H1 (cell line): Measurements from ENCODE around the gene CALHM2. TPM values are rescaled to one million over a fixed set of nuclear protein-coding genes. Genes with fewer than 3 reads are reported as not detected.

Experiments
- CTCF ChIA-PET: fragments of 300-600 bp; sonication (Branson Sonifier 250); formaldehyde crosslinking; loops from one replicate; lab custom pipeline; 2021; ENCODE audit not compliant: partially characterized antibody; lab: Charles Lee
- POLR2A ChIA-PET: fragments of 300-600 bp; sonication (Branson Sonifier 250); formaldehyde crosslinking; loops from one replicate; lab custom pipeline; 2021; ENCODE audit warnings: inconsistent platforms; ENCODE audit not compliant: partially characterized antibody; lab: Charles Lee
- DNase-seq, 2 experiments: peaks; one replicate each; pipeline versions ENCODE4 v3.0.0 to v3.0.0-alpha.2; 2010 to 2022; ENCODE audit warnings: low spot score in 2 of 2, low read depth in 1 of 2, mixed read lengths in 1 of 2
- FAIRE-seq: peaks from 2 replicates; lab custom pipeline; 2011; peaks lifted over from hg19 to GRCh38; lab: Jason Lieb, UNC
- H2AFZ ChIP-seq: 2 replicates; pipeline ENCODE4 v1.8.1; 2012; ENCODE audit warnings: low read length, inconsistent platforms
- H2AK5ac ChIP-seq: 2 replicates; pipeline ENCODE4 v1.6.1; 2013; ENCODE audit warnings: low read depth, low read length
- H2BK120ac ChIP-seq: replicated peaks from 2 replicates; pipeline ENCODE3; 2013; ENCODE audit warnings: low read depth, low read length, inconsistent platforms
- H2BK12ac ChIP-seq: 2 replicates; pipeline ENCODE4 v1.6.1; 2013; ENCODE audit warnings: low read depth, low read length
- H2BK15ac ChIP-seq: 2 replicates; pipeline ENCODE4 v1.6.1; 2013; ENCODE audit warnings: low read length
- H2BK20ac ChIP-seq: 2 replicates; pipeline ENCODE4 v1.6.1; 2013; ENCODE audit warnings: low read length
- H2BK5ac ChIP-seq: 2 replicates; pipeline ENCODE4 v1.6.1; 2013; ENCODE audit warnings: low read depth, low read length
- H3K14ac ChIP-seq: 2 replicates; pipeline ENCODE4 v1.6.1; 2013; ENCODE audit warnings: inconsistent platforms; ENCODE audit not compliant: insufficient read length
- H3K18ac ChIP-seq: 2 replicates; pipeline ENCODE4 v1.6.1; 2013; ENCODE audit warnings: low read length; ENCODE audit errors: extremely low read depth
- H3K23ac ChIP-seq: 2 replicates; pipeline ENCODE4 v1.6.1; 2013; ENCODE audit warnings: inconsistent platforms; ENCODE audit not compliant: insufficient read length
- H3K23me2 ChIP-seq: 2 replicates; pipeline ENCODE4 v1.6.1; 2013; ENCODE audit warnings: low read depth, low read length
- H3K27ac ChIP-seq: 2 replicates; pipeline ENCODE4 v1.6.1; 2011; ENCODE audit warnings: low read depth, low read length, inconsistent platforms
- H3K27me3 ChIP-seq, 4 experiments: replicated peaks in 1 of 4; 1 replicate in 1 of 4; 2 replicates in 3 of 4; pipeline versions ENCODE4 v1.6.1 to v1.8.1; 2011 to 2013; ENCODE audit warnings: low read length in 3 of 4, mild to moderate bottlenecking in 3 of 4, inconsistent platforms in 2 of 4, mixed read lengths in 2 of 4, moderate library complexity in 1 of 4; ENCODE audit not compliant: control insufficient read depth in 3 of 4, insufficient read depth in 3 of 4; ENCODE audit errors: extremely low read depth in 1 of 4
- H3K36me3 ChIP-seq, 4 experiments: 2 replicates each; pipeline versions ENCODE4 v1.6.1 to v1.8.1; 2011 to 2013; ENCODE audit warnings: mild to moderate bottlenecking in 4 of 4, low read length in 3 of 4, moderate library complexity in 2 of 4, control low read depth in 1 of 4, inconsistent platforms in 1 of 4; ENCODE audit not compliant: insufficient read depth in 4 of 4, control insufficient read depth in 2 of 4
- H3K4ac ChIP-seq: replicated peaks from 2 replicates; pipeline ENCODE3; 2013; ENCODE audit warnings: low read length, low read depth, mixed read lengths, inconsistent platforms; ENCODE audit not compliant: insufficient read length
- H3K4me1 ChIP-seq, 4 experiments: replicated peaks in 1 of 4; 1 replicate in 1 of 4; 2 replicates in 3 of 4; pipeline versions ENCODE4 v1.6.1 to v1.8.1; 2011 to 2013; ENCODE audit warnings: low read length in 3 of 4, inconsistent platforms in 2 of 4, mixed read lengths in 1 of 4; ENCODE audit not compliant: insufficient read depth in 4 of 4, control insufficient read depth in 3 of 4
- H3K4me2 ChIP-seq, 2 experiments: 2 replicates each; pipeline versions ENCODE4 v1.6.1 to v1.8.1; 2011 to 2013; ENCODE audit warnings: low read depth in 2 of 2, low read length in 2 of 2, control low read depth in 1 of 2, inconsistent platforms in 1 of 2, mild to moderate bottlenecking in 1 of 2; ENCODE audit not compliant: insufficient read depth in 1 of 2
- H3K4me3 ChIP-seq, 4 experiments: fragments of 200-600, 300-600 bp in 1 of 4; sonication (generic), shearing (Covaris generic), sonication (Bioruptor Twin) in 1 of 4; 2 replicates each; pipeline versions ENCODE4 v1.5.1 to v1.8.1; 2011 to 2016; ENCODE audit warnings: low read length in 4 of 4, low read depth in 3 of 4, control low read depth in 2 of 4, inconsistent platforms in 2 of 4, mild to moderate bottlenecking in 2 of 4, mixed read lengths in 1 of 4, moderate library complexity in 1 of 4; ENCODE audit not compliant: insufficient read depth in 2 of 4; ENCODE audit errors: extremely low read depth in 1 of 4
- H3K56ac ChIP-seq: replicated peaks from 2 replicates; pipeline ENCODE3; 2013; ENCODE audit warnings: low read depth, mild to moderate bottlenecking, mixed read lengths, low read length, inconsistent platforms; ENCODE audit not compliant: insufficient read length
- H3K79me1 ChIP-seq: 2 replicates; pipeline ENCODE4 v1.6.1; 2013; ENCODE audit warnings: low read depth, low read length, control low read depth
- H3K79me2 ChIP-seq, 2 experiments: 2 replicates each; pipeline versions ENCODE4 v1.6.1 to v1.8.1; 2012 to 2013; ENCODE audit warnings: low read length in 2 of 2, mild to moderate bottlenecking in 2 of 2, inconsistent platforms in 1 of 2; ENCODE audit not compliant: insufficient read depth in 2 of 2, control insufficient read depth in 1 of 2
- H3K9ac ChIP-seq, 4 experiments: replicated peaks in 1 of 4; 1 replicate in 1 of 4; 2 replicates in 3 of 4; pipeline versions ENCODE4 v1.6.1 to v1.8.1; 2011 to 2013; ENCODE audit warnings: low read depth in 3 of 4, low read length in 3 of 4, control low read depth in 2 of 4, mild to moderate bottlenecking in 2 of 4, moderate library complexity in 2 of 4, inconsistent platforms in 1 of 4; ENCODE audit errors: extremely low read depth in 1 of 4
- H3K9me3 ChIP-seq, 2 experiments: 2 replicates each; pipeline versions ENCODE4 v1.6.1 to v1.8.1; 2012 to 2013; ENCODE audit warnings: mild to moderate bottlenecking in 2 of 2, moderate library complexity in 2 of 2, control low read depth in 1 of 2, inconsistent platforms in 1 of 2, low read depth in 1 of 2, low read length in 1 of 2, mixed read lengths in 1 of 2; ENCODE audit not compliant: insufficient read depth in 2 of 2
- H4K20me1 ChIP-seq, 2 experiments: replicated peaks in 1 of 2; 2 replicates each; pipeline versions ENCODE3 to v1.8.1; 2011 to 2013; ENCODE audit warnings: inconsistent platforms in 2 of 2, low read length in 2 of 2, mild to moderate bottlenecking in 1 of 2; ENCODE audit not compliant: insufficient read depth in 2 of 2, control insufficient read depth in 1 of 2
- H4K5ac ChIP-seq: 2 replicates; pipeline ENCODE4 v1.6.1; 2013; ENCODE audit warnings: low read length, low read depth, mixed read lengths, inconsistent platforms; ENCODE audit not compliant: insufficient read length
- H4K8ac ChIP-seq: 2 replicates; pipeline ENCODE4 v1.8.0; 2013; ENCODE audit warnings: mild to moderate bottlenecking, moderate library complexity, low read length, inconsistent platforms; ENCODE audit not compliant: insufficient read depth; ENCODE audit errors: extremely low read depth
- H4K91ac ChIP-seq: replicated peaks from 2 replicates; pipeline ENCODE3; 2013; ENCODE audit warnings: low read length, mixed read lengths, inconsistent platforms; ENCODE audit not compliant: insufficient read length
- POLR2AphosphoS5 ChIP-seq: IDR thresholded peaks from 2 replicates; pipeline ENCODE4 v1.6.1; 2011; ENCODE audit warnings: low read depth, low read length
- WGBS, 2 experiments: shearing (Covaris generic) in 1 of 2; methylation state at CpG; one replicate each; pipeline versions ENCODE4 v1.1.6 to v1.1.7; 2013 to 2015; ENCODE audit warnings: low lambda C conversion rate in 2 of 2, mixed read lengths in 2 of 2, inconsistent platforms in 1 of 2, low coverage in 1 of 2, missing lambda C conversion rate in 1 of 2; ENCODE audit not compliant: insufficient replicate concordance in 2 of 2, insufficient coverage in 1 of 2, insufficient read length in 1 of 2; ENCODE audit errors: extremely low coverage in 1 of 2, missing lambda C conversion rate in 1 of 2; 5-methylcytosine and 5-hydroxymethylcytosine counted together
- polyA plus RNA-seq, 7 experiments: library from polyadenylated mRNA; depleted of rRNA in 3 of 7; stranded (reverse) in 5 of 7; unstranded in 2 of 7; fragments of >200 nt in 5 of 7; fragments of 200-250 nt in 2 of 7; gene quantifications; 1 replicate in 5 of 7; 2 replicates in 1 of 7; 4 replicates in 1 of 7; pipeline versions ENCODE4 v1.2.1 to v1.2.3, GENCODE V29; 2011 to 2013; ENCODE audit warnings: missing spikeins in 2 of 7, mixed read lengths in 2 of 7
- total RNA-seq: library from RNA; stranded (reverse); fragmentation: NEBNext Ultra II Directional; extraction: Animal tissue kit (Norgen Biotek cat#: 25700); gene quantifications from 2 replicates; pipeline ENCODE4 v1.2.1, GENCODE V29; 2021

The CALHM2 gene
- total and polyA plus RNA-seq, 2 of the 8 experiments (the other 6 are each of a cell fraction or from before 2014, with no cell fraction given), result 1.2 to 2.4 TPM

DNA sequence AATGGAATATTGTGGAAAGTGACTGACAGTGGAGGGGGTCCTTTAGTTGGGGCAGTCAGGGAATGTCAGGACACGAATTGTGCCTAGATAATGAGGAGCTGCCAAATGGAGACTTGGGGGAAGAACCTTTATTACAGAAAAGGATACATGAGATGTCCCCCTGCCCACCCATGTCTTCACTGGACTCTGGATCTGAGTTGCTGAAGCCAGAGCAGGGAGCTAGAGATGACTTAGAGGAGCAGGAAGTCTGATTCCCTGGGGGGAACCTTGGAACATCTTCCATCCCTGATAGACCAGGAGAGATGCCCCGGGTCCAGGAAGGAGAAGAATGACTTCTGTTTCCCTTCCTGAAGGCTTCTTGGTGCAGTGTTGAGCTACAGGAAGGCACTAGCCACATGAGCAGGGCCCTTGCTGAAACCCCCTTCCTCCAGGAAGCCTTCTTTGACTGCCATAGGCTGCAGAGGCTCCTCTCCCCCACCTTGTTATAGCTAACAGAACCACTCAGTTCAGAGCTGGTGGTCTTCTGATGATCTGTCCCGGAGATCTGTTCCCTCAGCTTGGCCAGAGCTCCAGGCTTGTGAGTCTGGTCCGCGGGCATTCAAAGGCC, 40.6 kb upstream of the CALHM2 start:
- Histone ChIP-seq H2AK5ac (no peak overlapping the region), H4K8ac (no peak overlapping the region), H3K9me3 (no peaks in the 10 kb centered on the region), H3K4me2 (peak overlapping the region; percentile 60 to 99), H3K27ac (no peak overlapping the region), H2BK12ac (no peak overlapping the region), H3K23me2 (peaks cover 11% of the 10 kb centered on the region), H2BK5ac (no peak overlapping the region), H4K20me1 (no peaks in the 10 kb centered on the region), H2BK120ac (no peak overlapping the region), H2BK20ac (no peak overlapping the region), H3K23ac (no peak overlapping the region), H4K91ac (no peak overlapping the region), H3K14ac (no peak overlapping the region), H3K18ac (no peak overlapping the region), H2BK15ac (no peak overlapping the region), H3K4ac (no peak overlapping the region), H3K27me3 (peaks cover 8 to 36% (median 28%) of the 10 kb centered on the region in 4 experiments), H3K56ac (no peak overlapping the region), H3K4me3 (peak overlapping the region in 2 of 4 experiments; percentile 25 to 71; a peak in 3 of 8 replicates), H3K4me1 (peaks cover 0 to 4% (median 3%) of the 10 kb centered on the region in 4 experiments; a peak in 5 of 7 replicates), H3K9ac (no peak overlapping the region), H3K79me1 (no peaks in the 10 kb centered on the region), H4K5ac (no peak overlapping the region), H3K36me3 (no peaks in the 10 kb centered on the region), H3K79me2 (no peaks in the 10 kb centered on the region), H2AFZ (no peak overlapping the region)
- WGBS, 2 experiments, result 72% methylated on average over 5 of the region's 5 CpGs; no CpG with 5 or more reads in 1 of the 2 experiments
- no peak for FAIRE-seq
- no peak for TF ChIP-seq POLR2AphosphoS5
- no peak for DNase-seq
- POLR2A ChIA-PET, result interaction anchor here (1.0 to 1.5 kb wide), 2 partner anchors 16 to 97 kb away, joined by 3 to 5 read pairs; partner anchors contain the start of genes ATP5MK and PDCD11
- CTCF ChIA-PET, result interaction anchor here (0.7 to 4.6 kb wide), 20 partner anchors 8 to 110 kb away, joined by 3 to 24 read pairs (median 4); no protein-coding TSS in a partner anchor
